GM21515 (cell line): ENCODE measurements around the gene TCN1.
"Not testable (repeated sequence)": the region's sequence is repeated elsewhere in the genome, so short reads cannot be mapped to it uniquely, and the experiment has no call there.

Source experiments
- ATAC-seq: cut with Tn5 transposase; IDR thresholded peaks from one replicate; pipeline ENCODE4 v1.9.1; 2021; ENCODE audit not compliant: unreplicated experiment

The TCN1 gene

GRCh38 chr11:59866397-59866796 is at the start of gene TCN1:
Gene TCN1, minus strand, starts transcription at chr11:59866487. Its CDS starts 17 bp downstream, at chr11:59866470.
- no peak for ATAC-seq

- not testable (repeated sequence) for ATAC-seq
These were observed 37.3 kb upstream of the TCN1 start for GRCh38 chr11:59903569-59903968.

GRCh38 chr11:59901306-59901705 is 35.0 kb upstream of the TCN1 start:
- no peak for ATAC-seq

GRCh38 chr11:59900366-59901126 is 34.3 kb upstream of the TCN1 start:
- no peak for ATAC-seq

GRCh38 chr11:59899532-59899931 is 33.2 kb upstream of the TCN1 start:
- ATAC-seq = no peak

GRCh38 chr11:59898650-59899049 is 32.4 kb upstream of the TCN1 start:
- ATAC-seq = no peak

- no peak for ATAC-seq
These were observed 31.8 kb upstream of the TCN1 start for GRCh38 chr11:59898046-59898445.

- ATAC-seq = no peak
These were observed 28.3 kb upstream of the TCN1 start for GRCh38 chr11:59894616-59895015.

GRCh38 chr11:59891781-59892181 is 25.5 kb upstream of the TCN1 start:
- no peak for ATAC-seq

GRCh38 chr11:59887156-59887555 is 20.9 kb upstream of the TCN1 start:
- not testable (repeated sequence) for ATAC-seq

GRCh38 chr11:59883597-59883996 is 17.3 kb upstream of the TCN1 start:
- ATAC-seq = no peak

GRCh38 chr11:59879567-59879966 is 13.3 kb upstream of the TCN1 start:
- ATAC-seq = no peak

GRCh38 chr11:59878575-59878974 is 12.3 kb upstream of the TCN1 start, which contains the start of gene OOSP3:
Gene OOSP3, plus strand, starts transcription at chr11:59878782. Its CDS starts 27 bp downstream, at chr11:59878809.
- ATAC-seq = no peak

- no peak for ATAC-seq
These were observed 11.5 kb upstream of the TCN1 start for GRCh38 chr11:59877784-59878183.

GRCh38 chr11:59877325-59877724 is 11.0 kb upstream of the TCN1 start:
- no peak for ATAC-seq

GRCh38 chr11:59875856-59876519 is 9.7 kb upstream of the TCN1 start:
- ATAC-seq = no peak

- ATAC-seq = no peak
These were observed 5.8 kb upstream of the TCN1 start for GRCh38 chr11:59872076-59872475.

- no peak for ATAC-seq
These were observed 1.7 kb upstream of the TCN1 start for GRCh38 chr11:59867946-59868345.

GRCh38 chr11:59866836-59867235 is 549 bp upstream of the TCN1 start:
- no peak for ATAC-seq

GRCh38 chr11:59865031-59865430 is 1.3 kb downstream of the TCN1 start:
- no peak for ATAC-seq

GRCh38 chr11:59862252-59862651 is 4.0 kb downstream of the TCN1 start:
- ATAC-seq = no peak

- no peak for ATAC-seq
These were observed 6.6 kb downstream of the TCN1 start for GRCh38 chr11:59859673-59860072.
